ENCODE data around the gene ADGRG2.
"Not testable (repeated sequence)": the region's sequence is repeated elsewhere in the genome, so short reads cannot be mapped to it uniquely, and the experiment has no call there.

The ADGRG2 gene

GRCh38 chrX:19072372-19072771 lies 49.9 kb downstream of the ADGRG2 start:
- DNase-seq = no peak

GRCh38 chrX:19070555-19070994 lies 51.7 kb downstream of the ADGRG2 start:
- DNase-seq = no peak

GRCh38 chrX:19066987-19067386 lies 55.3 kb downstream of the ADGRG2 start:
- DNase-seq = not testable (repeated sequence)

DNA sequence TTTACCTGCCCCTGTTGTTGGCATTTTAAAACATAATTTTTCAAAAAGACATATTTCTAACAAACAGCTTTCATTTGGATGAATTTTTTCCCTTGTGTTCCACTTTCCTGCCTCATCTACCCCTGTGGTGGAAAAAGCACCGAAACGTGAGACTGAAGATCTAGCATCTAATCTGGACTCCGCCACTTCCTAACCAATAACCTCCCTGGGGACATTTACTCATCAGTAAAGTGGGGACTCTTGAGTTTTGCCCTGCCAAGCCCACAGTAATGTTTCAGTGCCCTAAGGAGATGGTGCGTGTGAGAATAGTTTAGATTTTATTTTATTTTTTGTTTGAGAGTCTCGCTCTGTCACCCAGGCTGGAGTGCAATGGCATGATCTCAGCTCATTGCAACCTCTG lies 56.7 kb downstream of the ADGRG2 start:
- no peak for DNase-seq

- no peak for DNase-seq
Observed at GRCh38 chrX:19064175-19064574, 58.1 kb downstream of the ADGRG2 start.

GRCh38 chrX:19063030-19063429 lies 59.2 kb downstream of the ADGRG2 start:
- DNase-seq = no peak

GRCh38 chrX:19059067-19059466 lies 63.2 kb downstream of the ADGRG2 start:
- no peak for DNase-seq

DNA sequence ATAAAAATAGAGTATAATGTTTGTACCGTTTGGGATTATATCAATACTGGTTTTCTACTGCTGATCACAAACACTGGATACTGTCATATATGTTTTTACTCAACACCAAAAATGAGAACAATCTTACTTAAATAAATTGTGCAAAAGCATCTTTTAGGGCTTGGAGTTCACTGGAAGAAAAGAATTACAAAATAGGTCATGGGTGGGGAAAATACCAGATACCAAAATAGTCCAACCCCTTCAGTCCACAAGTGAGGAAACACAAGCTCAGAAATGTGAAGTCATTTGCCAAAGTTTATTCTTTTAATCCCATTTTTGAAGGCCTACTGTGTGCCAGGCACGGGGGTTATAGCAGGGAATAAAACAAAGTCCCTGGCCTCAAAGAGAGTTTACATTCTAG lies 64.4 kb downstream of the ADGRG2 start:
- DNase-seq = no peak

DNA sequence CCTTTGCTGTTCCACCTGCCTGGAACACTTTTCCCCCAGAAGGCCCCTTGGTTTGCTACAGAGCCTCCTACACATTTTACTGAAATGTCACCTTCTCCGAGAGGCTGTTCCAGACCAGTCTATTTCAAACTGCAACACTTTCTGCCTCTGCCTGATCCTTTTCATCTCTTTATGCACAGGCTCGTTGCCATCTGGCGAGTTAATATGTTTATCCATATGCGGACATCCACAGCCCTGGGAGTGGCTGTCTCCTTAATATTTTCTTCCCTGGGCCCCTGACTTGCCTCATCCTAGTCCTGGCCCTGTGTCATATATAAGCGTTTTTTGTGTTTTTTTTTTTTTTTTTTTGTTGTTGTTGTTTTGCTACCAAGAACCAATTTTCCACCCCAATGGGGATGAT lies 73.2 kb downstream of the ADGRG2 start:
- DNase-seq = no peak

GRCh38 chrX:19046343-19047215 lies 75.7 kb downstream of the ADGRG2 start:
- DNase-seq = no peak

DNA sequence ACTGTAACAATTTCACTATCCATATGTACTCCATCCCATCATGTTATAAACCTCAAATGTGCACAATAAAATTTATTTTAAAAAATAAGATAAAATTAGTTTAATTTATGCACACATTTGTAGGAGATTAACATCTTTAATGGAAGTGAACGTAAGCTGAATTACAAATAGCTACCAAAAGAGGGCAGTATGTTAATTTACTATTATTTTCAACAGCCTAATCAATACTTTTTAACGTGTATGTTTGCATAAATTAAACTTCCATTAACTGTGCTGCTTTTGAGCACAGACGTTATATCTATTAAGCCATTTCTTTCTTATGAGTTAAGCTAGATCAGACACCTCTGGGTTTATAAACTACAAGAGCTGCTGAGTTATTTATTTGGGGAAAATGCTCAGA lies 81.9 kb downstream of the ADGRG2 start:
- no peak for DNase-seq

- no peak for DNase-seq
Observed at GRCh38 chrX:19034025-19034424, 88.2 kb downstream of the ADGRG2 start.

- no peak for DNase-seq
Observed at GRCh38 chrX:19030805-19031204, 91.5 kb downstream of the ADGRG2 start.

- DNase-seq = no peak
Observed at GRCh38 chrX:19028560-19028959, 93.7 kb downstream of the ADGRG2 start.

DNA sequence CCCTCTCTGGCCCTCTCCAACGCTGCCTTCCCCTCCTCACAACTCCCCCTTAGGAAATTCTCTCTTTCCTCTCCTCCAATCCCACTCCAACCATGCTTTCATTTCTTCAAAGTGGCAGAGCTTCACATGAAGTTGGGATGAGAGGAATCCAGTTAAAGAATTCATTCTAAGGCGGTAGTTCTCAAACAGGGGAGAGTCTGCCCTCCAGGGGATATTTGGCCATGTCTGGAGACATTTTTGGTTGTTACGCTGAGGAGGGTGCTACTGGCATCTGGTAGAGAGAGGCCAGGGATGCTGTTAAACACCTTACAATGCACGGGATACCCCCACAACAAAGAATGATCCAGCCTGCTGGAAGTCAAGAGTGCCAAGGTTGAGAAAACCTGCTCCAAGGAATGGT lies 97.9 kb downstream of the ADGRG2 start:
- DNase-seq = no peak

DNA sequence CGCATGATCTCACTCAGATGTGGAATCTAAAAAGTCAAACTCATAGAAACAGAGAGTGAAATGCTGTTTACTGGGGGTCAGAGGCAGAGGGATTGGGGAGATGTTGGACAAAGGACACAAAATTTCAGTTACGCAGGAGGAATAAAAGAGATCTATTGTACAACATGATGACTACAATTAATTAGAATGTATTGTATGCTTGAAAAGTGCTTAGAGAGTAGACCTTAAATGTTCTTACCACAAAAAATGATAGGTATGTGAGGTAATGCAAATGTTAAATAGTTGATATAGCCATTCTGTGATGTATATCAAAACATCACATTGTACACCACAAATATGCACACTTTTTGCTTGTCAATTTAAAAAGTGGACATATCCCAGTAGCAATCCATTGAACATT lies 102.3 kb downstream of the ADGRG2 start:
- no peak for DNase-seq

GRCh38 chrX:19017271-19017670 lies 105.0 kb downstream of the ADGRG2 start:
- DNase-seq = no peak

DNA sequence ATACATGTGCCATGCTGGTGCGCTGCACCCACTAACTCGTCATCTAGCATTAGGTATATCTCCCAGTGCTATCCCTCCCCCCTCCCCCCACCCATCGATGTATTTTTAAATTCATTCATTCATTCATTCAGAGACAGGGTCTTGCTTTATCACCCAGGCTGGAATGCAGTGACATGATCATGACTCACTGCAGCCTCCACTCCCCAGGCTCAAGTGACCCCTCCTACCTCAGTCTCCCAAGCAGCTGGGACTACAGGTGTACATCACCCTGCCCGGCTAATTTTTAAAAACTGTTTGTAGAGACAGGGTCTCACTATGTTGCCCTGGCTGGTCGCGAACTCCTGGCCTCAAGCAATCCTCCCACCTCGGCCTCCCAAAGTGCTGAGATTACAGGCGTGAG lies 105.7 kb downstream of the ADGRG2 start:
- not testable (repeated sequence) for DNase-seq

DNA sequence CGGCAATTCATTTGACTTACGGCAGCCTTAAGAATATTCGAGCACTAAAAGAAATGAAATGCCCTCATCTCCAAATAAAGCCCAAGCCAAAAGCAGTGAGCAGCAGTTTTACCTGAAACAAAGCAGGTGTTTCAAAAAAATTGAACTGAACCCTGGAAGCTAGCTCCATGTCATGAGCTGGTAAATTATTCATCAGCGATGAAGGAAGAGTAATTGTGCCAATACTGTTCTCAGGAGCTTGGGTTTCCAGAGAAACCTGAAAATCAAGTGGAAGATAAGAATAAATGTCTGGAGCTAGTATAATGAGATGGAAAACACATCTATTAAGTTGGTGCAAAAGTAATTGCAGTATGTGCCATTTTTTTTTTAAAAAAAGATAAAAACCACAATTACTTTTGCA lies 114.4 kb downstream of the ADGRG2 start:
- DNase-seq = no peak

DNA sequence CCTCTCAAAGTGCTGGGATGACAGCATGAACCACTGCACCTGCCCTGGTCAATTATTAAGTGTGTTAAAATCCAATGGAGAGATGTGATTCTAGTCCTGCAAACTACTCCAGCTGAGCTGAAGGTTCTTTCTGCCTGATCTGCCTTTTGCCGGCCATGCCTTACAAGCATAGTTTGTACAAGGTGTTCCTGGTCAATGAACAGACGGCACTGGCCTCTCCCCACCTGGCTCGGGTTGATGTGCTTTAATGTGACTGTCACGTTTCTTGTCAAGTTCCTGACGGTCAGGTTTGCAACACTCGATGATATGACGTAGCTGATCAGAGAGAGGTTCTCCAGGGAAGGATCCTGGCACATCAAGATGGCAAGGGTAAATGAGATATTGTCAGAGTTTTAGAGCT lies 115.3 kb downstream of the ADGRG2 start:
- DNase-seq = no peak

GRCh38 chrX:19005909-19006308 lies 116.4 kb downstream of the ADGRG2 start:
- no peak for DNase-seq

DNA sequence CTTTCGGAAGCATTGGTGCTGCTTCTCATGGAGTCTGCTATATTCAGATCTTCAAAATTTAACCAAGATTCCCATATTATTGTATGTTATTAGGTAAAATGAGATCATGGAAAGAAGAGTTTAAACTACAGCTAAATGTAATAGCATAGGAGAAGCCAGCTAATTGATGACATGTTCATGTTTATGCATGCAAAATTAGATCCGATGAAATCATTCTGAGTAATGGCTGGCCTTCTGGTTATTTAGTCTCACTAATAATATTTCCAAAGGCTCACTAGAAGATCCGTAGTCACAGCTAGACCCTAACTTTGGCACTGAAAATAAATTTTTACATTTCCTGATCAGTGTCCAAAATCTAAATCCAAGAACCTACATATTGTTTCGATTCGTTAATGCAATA lies 118.5 kb downstream of the ADGRG2 start:
- DNase-seq = no peak

- no peak for DNase-seq
Observed at GRCh38 chrX:18998653-18999052, 123.6 kb downstream of the ADGRG2 start.

DNA sequence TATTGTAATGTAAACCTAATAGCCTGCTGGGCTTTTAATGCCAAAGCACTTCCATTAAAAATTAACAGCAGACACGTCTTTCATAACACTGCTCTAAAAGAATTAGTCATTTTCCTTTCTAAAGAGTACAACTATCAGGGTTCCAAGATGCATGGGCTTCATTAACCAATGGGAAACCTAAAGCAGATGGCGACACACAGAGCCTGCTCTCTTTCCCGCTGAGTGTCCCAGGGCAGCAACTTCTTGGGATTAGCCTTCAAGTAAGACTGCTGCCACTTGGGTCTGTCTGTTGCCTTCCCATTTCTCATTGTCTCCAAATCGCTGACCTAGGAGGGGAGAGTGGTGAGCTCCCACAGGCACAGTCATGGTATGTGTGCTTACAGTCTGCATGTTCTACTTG lies 124.4 kb downstream of the ADGRG2 start:
- DNase-seq = no peak

DNA sequence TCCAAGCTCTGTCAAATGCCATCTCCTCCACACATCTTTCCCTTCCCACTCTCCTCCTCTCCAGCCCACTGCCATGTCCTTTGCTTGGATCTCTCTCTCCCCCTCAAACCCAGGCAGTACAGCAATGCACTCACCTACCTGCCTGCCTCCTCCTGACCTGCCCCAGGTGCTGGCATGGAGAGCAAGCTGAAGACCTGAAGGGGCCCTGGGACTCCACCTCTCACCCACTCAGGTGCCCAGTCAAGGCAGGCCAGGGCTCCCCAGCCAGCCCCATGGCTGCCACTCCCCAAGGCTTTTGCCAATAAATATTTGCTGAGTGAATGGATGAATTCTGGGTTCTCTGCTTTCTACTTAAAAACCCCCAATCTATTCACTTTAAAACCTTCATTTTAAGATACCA lies 125.7 kb downstream of the ADGRG2 start:
- no peak for DNase-seq
